ENCODE results near the gene TRMT2A.

DNA sequence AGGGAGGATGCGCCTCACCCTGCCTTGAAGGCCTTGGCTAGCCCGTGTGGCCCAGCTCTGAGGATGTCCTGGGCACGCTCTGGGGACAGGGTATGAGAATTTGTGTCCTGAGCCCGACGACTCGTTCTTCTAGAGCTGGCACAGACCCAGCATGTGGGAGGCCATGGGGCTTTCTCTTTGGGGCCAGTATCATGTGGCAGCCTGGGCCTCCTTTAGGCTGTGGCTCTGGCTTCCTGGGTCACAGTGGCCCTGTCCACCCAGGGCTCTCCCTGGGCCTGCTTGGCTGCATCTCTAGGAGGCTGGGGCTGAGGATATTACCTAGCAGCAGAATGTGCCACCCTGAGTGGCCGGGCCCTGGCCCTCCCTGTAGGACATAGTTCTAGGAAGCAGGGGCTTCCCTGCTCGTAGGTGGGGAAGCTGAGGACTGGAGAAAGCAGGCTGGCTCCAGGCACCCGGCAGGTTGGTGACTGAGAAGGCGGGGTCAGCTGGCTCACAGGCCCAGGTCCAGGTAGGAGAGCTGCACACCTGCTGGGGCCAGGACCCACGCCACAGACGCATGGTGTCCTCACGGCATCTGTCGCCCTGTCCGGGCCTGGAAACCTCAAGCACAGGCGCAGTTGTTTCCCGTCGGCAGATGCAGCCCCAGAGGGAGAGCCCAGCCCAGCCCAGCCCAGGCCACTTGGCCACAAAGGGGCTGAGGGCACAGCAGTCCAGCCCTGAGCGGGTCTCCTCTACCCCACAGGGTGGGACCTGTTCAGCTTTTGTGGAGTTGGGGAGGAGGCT, 27.0 kb upstream of the TRMT2A start:
- TF ChIP-seq, protein P1, sequence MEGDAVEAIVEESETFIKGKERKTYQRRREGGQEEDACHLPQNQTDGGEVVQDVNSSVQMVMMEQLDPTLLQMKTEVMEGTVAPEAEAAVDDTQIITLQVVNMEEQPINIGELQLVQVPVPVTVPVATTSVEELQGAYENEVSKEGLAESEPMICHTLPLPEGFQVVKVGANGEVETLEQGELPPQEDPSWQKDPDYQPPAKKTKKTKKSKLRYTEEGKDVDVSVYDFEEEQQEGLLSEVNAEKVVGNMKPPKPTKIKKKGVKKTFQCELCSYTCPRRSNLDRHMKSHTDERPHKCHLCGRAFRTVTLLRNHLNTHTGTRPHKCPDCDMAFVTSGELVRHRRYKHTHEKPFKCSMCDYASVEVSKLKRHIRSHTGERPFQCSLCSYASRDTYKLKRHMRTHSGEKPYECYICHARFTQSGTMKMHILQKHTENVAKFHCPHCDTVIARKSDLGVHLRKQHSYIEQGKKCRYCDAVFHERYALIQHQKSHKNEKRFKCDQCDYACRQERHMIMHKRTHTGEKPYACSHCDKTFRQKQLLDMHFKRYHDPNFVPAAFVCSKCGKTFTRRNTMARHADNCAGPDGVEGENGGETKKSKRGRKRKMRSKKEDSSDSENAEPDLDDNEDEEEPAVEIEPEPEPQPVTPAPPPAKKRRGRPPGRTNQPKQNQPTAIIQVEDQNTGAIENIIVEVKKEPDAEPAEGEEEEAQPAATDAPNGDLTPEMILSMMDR (IDR thresholded peaks at IDR 0.05) = no peak
- no peak for TF ChIP-seq EZH2 (IDR thresholded peaks at IDR 0.05)
